Measurements from ENCODE around the gene PHLPP1. TPM values are rescaled to one million over a fixed set of nuclear protein-coding genes. Genes with fewer than 3 reads are reported as not detected.

Gene PHLPP1
- total and polyA plus RNA-seq, 9 of the 15 experiments (the other 6 are each of a cell fraction or from before 2014, with no cell fraction given): 0.56 to 9.0 (median 4.5) TPM

DNA sequence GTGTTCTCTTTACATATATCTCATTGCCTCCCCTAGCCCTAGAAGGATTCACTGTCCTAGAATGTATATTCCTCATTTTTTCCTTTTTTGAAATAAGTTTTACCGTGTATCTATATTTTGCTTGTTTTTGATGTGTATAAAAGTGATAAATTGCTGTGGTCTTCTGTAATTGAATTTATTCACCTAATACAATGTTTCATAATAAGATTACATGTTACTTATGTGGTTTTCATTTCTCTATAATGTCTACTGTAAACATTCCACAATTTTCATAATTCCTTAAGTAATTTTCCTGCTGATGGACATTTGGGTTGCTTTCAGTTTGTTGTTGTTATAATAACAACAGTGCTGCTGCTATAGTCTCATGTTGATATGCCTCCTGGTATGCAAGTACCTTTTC is 118.2 kb downstream of the PHLPP1 start (continued):
- TF ChIP-seq ZFP1 (CRISPR knock-in tag; IDR thresholded peaks at IDR 0.05): no peak
- TF ChIP-seq, protein P1, sequence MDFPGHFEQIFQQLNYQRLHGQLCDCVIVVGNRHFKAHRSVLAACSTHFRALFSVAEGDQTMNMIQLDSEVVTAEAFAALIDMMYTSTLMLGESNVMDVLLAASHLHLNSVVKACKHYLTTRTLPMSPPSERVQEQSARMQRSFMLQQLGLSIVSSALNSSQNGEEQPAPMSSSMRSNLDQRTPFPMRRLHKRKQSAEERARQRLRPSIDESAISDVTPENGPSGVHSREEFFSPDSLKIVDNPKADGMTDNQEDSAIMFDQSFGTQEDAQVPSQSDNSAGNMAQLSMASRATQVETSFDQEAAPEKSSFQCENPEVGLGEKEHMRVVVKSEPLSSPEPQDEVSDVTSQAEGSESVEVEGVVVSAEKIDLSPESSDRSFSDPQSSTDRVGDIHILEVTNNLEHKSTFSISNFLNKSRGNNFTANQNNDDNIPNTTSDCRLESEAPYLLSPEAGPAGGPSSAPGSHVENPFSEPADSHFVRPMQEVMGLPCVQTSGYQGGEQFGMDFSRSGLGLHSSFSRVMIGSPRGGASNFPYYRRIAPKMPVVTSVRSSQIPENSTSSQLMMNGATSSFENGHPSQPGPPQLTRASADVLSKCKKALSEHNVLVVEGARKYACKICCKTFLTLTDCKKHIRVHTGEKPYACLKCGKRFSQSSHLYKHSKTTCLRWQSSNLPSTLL (IDR thresholded peaks at IDR 0.05): no peak
- no peak for TF ChIP-seq ZNF354B (CRISPR knock-in tag; IDR thresholded peaks at IDR 0.05)
- no peak for TF ChIP-seq POLR2AphosphoS2 (IDR thresholded peaks at IDR 0.05; ENCODE audit: low read length)
- no peak for TF ChIP-seq JUND (IDR thresholded peaks at IDR 0.05; ENCODE audit: borderline replicate concordance, low read depth, low read length)
- TF ChIP-seq JUND (tag; IDR thresholded peaks at IDR 0.05; ENCODE audit: borderline replicate concordance, low read depth, low read length): no peak
- TF ChIP-seq HSF4 (CRISPR knock-in tag; IDR thresholded peaks at IDR 0.05; ENCODE audit: borderline replicate concordance): no peak
- TF ChIP-seq HLTF (IDR thresholded peaks at IDR 0.05): no peak

DNA sequence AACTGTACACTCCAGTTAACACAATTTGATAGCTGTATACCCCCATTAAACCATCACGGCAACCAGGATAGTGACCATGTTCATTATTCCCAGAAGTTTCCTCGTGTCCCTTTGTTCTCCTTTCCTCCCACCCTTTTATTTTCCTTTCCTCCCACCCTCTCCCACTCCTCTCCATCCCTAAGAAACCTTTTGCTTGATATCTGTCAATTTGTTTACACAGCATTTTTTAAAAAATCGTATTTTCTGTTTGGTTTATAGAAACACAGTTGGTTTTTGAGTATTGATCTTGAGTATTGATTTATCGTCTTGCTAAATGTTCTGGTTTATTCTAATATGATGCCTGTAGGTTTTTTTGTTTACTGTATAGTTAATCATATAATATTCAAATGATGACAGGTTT is 119.4 kb downstream of the PHLPP1 start:
- Histone ChIP-seq H3K9ac (ENCODE audit: insufficient read depth in 1 of 2, low read depth in 2 of 2, low read length in 2 of 2) (no peak overlapping the region), H3K27me3 (ENCODE audit: control insufficient read depth in 2 of 2, insufficient read depth in 2 of 2, low read length in 2 of 2) (no peaks in the 10 kb centered on the region), H3K9me3 (replicated peaks; ENCODE audit: control insufficient read depth, insufficient read depth, low read depth, low read length) (0 out of 2 replicates have a peak, but pooled peaks cover 2% of the 10 kb centered on the region), H3K9me1 (ENCODE audit: control insufficient read depth, insufficient read depth, low read length) (peaks cover 3% of the 10 kb centered on the region), H3K4me3 (no peak overlapping the region), H2AFZ (ENCODE audit: low read depth, low read length) (no peak overlapping the region), H3K79me2 (ENCODE audit: control insufficient read depth, insufficient read depth, low read length) (peaks cover 8% of the 10 kb centered on the region; the same call in 2 of the 3 replicates), H3K4me2 (ENCODE audit: insufficient read depth, low read length) (no peak overlapping the region), H3K4me1 (replicated peaks in 1 of 2; ENCODE audit: control insufficient read depth in 2 of 2, insufficient read depth in 2 of 2, low read length in 2 of 2) (peaks cover 16% of the 10 kb centered on the region in 2 experiments; a peak in 4 of 5 replicates), H3K27ac (ENCODE audit: extremely low read depth, low read depth, low read length) (no peak overlapping the region), H4K20me1 (replicated peaks; ENCODE audit: control insufficient read depth, insufficient read depth, low read length) (no peaks in the 10 kb centered on the region), H3K36me3 (ENCODE audit: control insufficient read depth, insufficient read depth, low read length) (peaks cover 6% of the 10 kb centered on the region; the same call in 1 of the 3 replicates)
- ATAC-seq: no peak
- no peak for TF ChIP-seq ZNF197 (CRISPR knock-in tag; IDR thresholded peaks at IDR 0.05; ENCODE audit: low read depth)
- peak; percentile 76 for TF ChIP-seq ZNF316 (IDR thresholded peaks at IDR 0.05)
- peak; percentile 56 for TF ChIP-seq C11orf30 (IDR thresholded peaks at IDR 0.05; ENCODE audit: low read depth)
- no peak for TF ChIP-seq HMG20B (CRISPR knock-in tag; IDR thresholded peaks at IDR 0.05)
- TF ChIP-seq, protein P2, sequence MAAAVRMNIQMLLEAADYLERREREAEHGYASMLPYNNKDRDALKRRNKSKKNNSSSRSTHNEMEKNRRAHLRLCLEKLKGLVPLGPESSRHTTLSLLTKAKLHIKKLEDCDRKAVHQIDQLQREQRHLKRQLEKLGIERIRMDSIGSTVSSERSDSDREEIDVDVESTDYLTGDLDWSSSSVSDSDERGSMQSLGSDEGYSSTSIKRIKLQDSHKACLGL (CRISPR knock-in tag; IDR thresholded peaks at IDR 0.05; ENCODE audit: borderline replicate concordance, poor library complexity, severe bottlenecking): no peak
- TF ChIP-seq SLC30A9 (CRISPR knock-in tag; IDR thresholded peaks at IDR 0.05): no peak
- TF ChIP-seq, protein P3, sequence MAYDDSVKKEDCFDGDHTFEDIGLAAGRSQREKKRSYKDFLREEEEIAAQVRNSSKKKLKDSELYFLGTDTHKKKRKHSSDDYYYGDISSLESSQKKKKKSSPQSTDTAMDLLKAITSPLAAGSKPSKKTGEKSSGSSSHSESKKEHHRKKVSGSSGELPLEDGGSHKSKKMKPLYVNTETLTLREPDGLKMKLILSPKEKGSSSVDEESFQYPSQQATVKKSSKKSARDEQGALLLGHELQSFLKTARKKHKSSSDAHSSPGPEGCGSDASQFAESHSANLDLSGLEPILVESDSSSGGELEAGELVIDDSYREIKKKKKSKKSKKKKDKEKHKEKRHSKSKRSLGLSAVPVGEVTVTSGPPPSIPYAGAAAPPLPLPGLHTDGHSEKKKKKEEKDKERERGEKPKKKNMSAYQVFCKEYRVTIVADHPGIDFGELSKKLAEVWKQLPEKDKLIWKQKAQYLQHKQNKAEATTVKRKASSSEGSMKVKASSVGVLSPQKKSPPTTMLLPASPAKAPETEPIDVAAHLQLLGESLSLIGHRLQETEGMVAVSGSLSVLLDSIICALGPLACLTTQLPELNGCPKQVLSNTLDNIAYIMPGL (CRISPR knock-in tag; IDR thresholded peaks at IDR 0.05): no peak
- no peak for TF ChIP-seq SMAD1 (IDR thresholded peaks at IDR 0.05; ENCODE audit: low read depth, low read length, partially characterized antibody)
- 0 out of 2 replicates have a peak, but pooled peaks have one; percentile 7 for TF ChIP-seq MAFG (tag; conservative IDR thresholded peaks at IDR 0.05)
- FAIRE-seq: no peak
- intact Hi-C loops (cut with micrococcal nuclease): loop anchor here (10.0 kb wide), 1 partner anchor 90 kb away; no protein-coding TSS in a partner anchor
- no TSS peak for BruUV-seq (replicated peaks)
- POLR2A ChIA-PET: no interaction called here
- WGBS (ENCODE audit: insufficient coverage, low coverage, missing lambda C conversion rate): 56% methylated on average over 4 of the region's 4 CpGs
- CTCF ChIA-PET (ENCODE audit: low intra/inter-chr PET ratio): no interaction called here
- in situ Hi-C loops (cut with MboI): no loop called here
- DNase-seq (ENCODE audit: extremely low read depth in 1 of 4, low spot score in 3 of 4): no peak
